Breast epithelium (tissue), 3 donors: ENCODE data around the gene PTPN4.

Experiments
- POLR2A ChIP-seq: fragments of 450-650 bp; IDR thresholded peaks from one replicate; pipeline ENCODE4 v1.6.1; 2016; ENCODE audit warnings: antibody characterized with exemption, mild to moderate bottlenecking, moderate library complexity
- TF ChIP-seq, protein P1 (sequence below), 3 donors: fragments of 450-650 bp; IDR thresholded peaks; one replicate each; pipeline ENCODE4 v1.5.1; 2016 to 2017; ENCODE audit warnings: antibody characterized with exemption in 3 of 3, mild to moderate bottlenecking in 3 of 3, moderate library complexity in 3 of 3

DNA sequence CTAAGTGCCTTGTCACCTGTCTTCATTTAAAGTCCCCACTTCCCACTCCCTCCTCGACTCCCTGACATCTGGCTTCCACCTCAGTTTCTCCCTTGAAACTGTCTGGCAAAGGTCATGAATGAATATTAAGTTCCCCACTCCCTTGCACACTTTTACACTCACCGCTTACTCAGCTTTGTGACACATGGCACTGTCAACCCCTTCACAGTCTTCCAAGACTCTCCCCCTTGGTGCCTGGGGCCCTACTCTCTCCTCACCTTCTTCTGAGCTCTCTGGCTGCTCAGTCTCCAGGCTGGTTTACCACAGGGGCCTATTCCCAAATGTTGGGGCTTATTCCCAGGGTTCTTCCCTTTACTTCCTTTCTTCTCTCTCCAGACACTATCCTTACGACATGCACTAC, 17.9 kb upstream of the PTPN4 start:
- TF ChIP-seq, protein P1, sequence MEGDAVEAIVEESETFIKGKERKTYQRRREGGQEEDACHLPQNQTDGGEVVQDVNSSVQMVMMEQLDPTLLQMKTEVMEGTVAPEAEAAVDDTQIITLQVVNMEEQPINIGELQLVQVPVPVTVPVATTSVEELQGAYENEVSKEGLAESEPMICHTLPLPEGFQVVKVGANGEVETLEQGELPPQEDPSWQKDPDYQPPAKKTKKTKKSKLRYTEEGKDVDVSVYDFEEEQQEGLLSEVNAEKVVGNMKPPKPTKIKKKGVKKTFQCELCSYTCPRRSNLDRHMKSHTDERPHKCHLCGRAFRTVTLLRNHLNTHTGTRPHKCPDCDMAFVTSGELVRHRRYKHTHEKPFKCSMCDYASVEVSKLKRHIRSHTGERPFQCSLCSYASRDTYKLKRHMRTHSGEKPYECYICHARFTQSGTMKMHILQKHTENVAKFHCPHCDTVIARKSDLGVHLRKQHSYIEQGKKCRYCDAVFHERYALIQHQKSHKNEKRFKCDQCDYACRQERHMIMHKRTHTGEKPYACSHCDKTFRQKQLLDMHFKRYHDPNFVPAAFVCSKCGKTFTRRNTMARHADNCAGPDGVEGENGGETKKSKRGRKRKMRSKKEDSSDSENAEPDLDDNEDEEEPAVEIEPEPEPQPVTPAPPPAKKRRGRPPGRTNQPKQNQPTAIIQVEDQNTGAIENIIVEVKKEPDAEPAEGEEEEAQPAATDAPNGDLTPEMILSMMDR (IDR thresholded peaks at IDR 0.05): no peak
- no peak for TF ChIP-seq POLR2A
